Gastrocnemius medialis (tissue), 4 donors: ENCODE measurements around the gene MLLT10. TPM values are rescaled to one million over a fixed set of nuclear protein-coding genes. Genes with fewer than 3 reads are reported as not detected.

Experiments used
- ATAC-seq, 2 donors: fragments of 150-250 bp; one replicate each; pipeline ENCODE4 v1.9.1; 2016
- DNase-seq, 2 donors: peaks; one replicate each; pipeline ENCODE4 v3.0.0-alpha.2; 2019
- H3K27ac ChIP-seq, 4 donors: fragments of 200-600 bp; sonication (generic); 1 replicate in 1 of 4; 2 replicates in 3 of 4; pipeline ENCODE4 v1.5.1; 2016 to 2018; ENCODE audit warnings: mild to moderate bottlenecking in 2 of 4, moderate library complexity in 1 of 4
- H3K27me3 ChIP-seq, 3 donors: fragments of 200-600 bp; sonication (generic) in 2 of 3; 1 replicate in 1 of 3; 2 replicates in 2 of 3; pipeline versions ENCODE4 v1.5.1 to v1.6.0; 2016 to 2019; ENCODE audit warnings: mild to moderate bottlenecking in 1 of 3, moderate library complexity in 1 of 3
- H3K36me3 ChIP-seq, 2 donors: fragments of 200-600 bp; sonication (generic) in 1 of 2; one replicate each; pipeline ENCODE4 v1.5.1; 2017 to 2018
- H3K4me1 ChIP-seq, 2 donors: fragments of 200-600 bp; sonication (generic) in 1 of 2; one replicate each; pipeline ENCODE4 v1.5.1; 2016 to 2017; ENCODE audit warnings: mild to moderate bottlenecking in 2 of 2
- H3K4me3 ChIP-seq, 4 donors: fragments of 200-600 bp; sonication (generic) in 3 of 4; 1 replicate in 1 of 4; 2 replicates in 3 of 4; pipeline ENCODE4 v1.5.1; 2016 to 2019; ENCODE audit warnings: mild to moderate bottlenecking in 2 of 4
- H3K9me3 ChIP-seq, 3 donors: fragments of 200-600 bp; sonication (generic) in 2 of 3; 1 replicate in 1 of 3; 2 replicates in 2 of 3; pipeline ENCODE4 v1.5.1; 2016 to 2019
- POLR2A ChIP-seq, 2 donors: fragments of 450-650 bp; IDR thresholded peaks; one replicate each; pipeline ENCODE4 v1.6.1; 2017; ENCODE audit warnings: antibody characterized with exemption in 2 of 2, mild to moderate bottlenecking in 2 of 2, moderate library complexity in 2 of 2
- in situ Hi-C, 4 donors: fragments of 200-750 bp; cut with MboI; loops; one replicate each; pipeline versions ENCODE4 v1.15.0 to v1.8.0; 2017; ENCODE audit warnings: low sequenced_read_pairs in 4 of 4
- intact Hi-C: fragments of 100-400 bp; cut with DNase I; formaldehyde crosslinking; loops from one replicate; pipeline ENCODE4 v1.15.1; 2023; ENCODE audit warnings: low total_unique reads
- total RNA-seq, 4 donors: library from RNA; depleted of rRNA; stranded (reverse); fragments of >200 nt; gene quantifications; one replicate each; pipeline versions ENCODE4 v1.1.0 to v1.2.3, GENCODE V29; 2016
- TF ChIP-seq, protein P1 (sequence below), 5 experiments: fragments of 450-650 bp in 3 of 5; fragments of 200-600 bp in 2 of 5; sonication (generic) in 2 of 5; IDR thresholded peaks in 4 of 5; conservative IDR thresholded peaks in 1 of 5; 1 replicate in 4 of 5; 2 replicates in 1 of 5; pipeline ENCODE4 v1.5.1; 2016 to 2019; ENCODE audit warnings: antibody characterized with exemption in 5 of 5, mild to moderate bottlenecking in 3 of 5, moderate library complexity in 3 of 5

The MLLT10 gene
- total RNA-seq, 4 donors from 2014 or later: 13.6 to 26.6 (median 21.6) TPM

DNA sequence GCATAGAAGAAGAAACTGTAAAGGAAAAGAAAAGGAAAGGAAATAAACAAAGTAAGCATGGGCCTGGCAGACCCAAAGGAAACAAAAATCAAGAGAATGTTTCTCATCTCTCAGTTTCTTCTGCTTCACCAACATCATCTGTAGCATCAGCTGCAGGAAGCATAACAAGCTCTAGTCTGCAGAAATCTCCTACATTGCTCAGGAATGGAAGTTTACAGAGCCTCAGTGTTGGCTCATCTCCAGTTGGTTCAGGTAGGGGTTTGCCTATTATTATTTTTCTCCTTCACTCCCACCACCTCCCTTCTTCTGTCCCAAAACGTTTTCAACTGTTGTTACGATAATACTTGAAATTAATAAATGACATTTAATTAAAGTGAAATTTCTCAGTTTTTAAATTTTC lies 139.6 kb downstream of the MLLT10 start:
- DNase-seq (no peak), ATAC-seq (no peak)
- intact Hi-C loops (no loop called here), in situ Hi-C loops (no loop called here)
- H3K4me1 ChIP-seq: peaks cover 0 to under 1% of the 10 kb centered on the region in 2 donors
- TF ChIP-seq, protein P1, sequence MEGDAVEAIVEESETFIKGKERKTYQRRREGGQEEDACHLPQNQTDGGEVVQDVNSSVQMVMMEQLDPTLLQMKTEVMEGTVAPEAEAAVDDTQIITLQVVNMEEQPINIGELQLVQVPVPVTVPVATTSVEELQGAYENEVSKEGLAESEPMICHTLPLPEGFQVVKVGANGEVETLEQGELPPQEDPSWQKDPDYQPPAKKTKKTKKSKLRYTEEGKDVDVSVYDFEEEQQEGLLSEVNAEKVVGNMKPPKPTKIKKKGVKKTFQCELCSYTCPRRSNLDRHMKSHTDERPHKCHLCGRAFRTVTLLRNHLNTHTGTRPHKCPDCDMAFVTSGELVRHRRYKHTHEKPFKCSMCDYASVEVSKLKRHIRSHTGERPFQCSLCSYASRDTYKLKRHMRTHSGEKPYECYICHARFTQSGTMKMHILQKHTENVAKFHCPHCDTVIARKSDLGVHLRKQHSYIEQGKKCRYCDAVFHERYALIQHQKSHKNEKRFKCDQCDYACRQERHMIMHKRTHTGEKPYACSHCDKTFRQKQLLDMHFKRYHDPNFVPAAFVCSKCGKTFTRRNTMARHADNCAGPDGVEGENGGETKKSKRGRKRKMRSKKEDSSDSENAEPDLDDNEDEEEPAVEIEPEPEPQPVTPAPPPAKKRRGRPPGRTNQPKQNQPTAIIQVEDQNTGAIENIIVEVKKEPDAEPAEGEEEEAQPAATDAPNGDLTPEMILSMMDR (IDR thresholded peaks at IDR 0.05 in 4 of 5, conservative IDR thresholded peaks at IDR 0.05 in 1 of 5): no peak
- TF ChIP-seq POLR2A (IDR thresholded peaks at IDR 0.05): no peak
- H3K36me3 ChIP-seq: peaks cover 0 to 5% of the 10 kb centered on the region in 2 donors
- no peaks in the 10 kb centered on the region for H3K9me3 ChIP-seq
- no peak overlapping the region for H3K27ac ChIP-seq
- no peaks in the 10 kb centered on the region for H3K27me3 ChIP-seq
- no peak overlapping the region for H3K4me3 ChIP-seq

DNA sequence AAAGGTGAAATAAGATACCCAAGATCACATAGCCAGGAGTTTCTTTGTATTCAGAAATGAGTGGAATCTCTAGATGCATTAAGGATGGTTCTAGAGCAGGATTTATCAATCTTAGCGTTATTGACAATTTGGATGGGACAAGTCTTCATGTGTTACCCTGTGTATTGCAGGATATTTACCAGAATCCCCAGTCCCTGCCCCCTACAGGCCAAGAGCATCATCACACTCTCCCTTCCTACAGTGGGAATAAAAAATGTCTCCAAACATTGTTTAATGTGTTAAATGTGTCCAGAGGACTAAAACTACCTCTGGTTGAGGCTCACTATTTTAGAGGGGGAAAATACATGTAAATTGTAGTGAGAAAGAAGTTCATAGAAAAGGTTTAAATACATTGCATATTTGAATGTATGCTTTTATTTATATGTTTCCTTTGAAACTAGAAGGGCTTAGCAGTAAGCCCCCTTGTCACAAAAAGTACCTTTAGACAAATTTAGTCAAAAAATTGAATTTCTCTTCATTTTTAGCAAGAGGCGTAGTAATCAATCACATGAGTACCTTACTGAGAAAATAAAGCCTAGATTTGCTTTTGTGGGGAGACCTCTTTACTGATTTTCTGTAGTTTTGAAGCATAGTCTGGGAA lies 141.2 kb downstream of the MLLT10 start:
- in situ Hi-C loops (no loop called here), intact Hi-C loops (no loop called here)
- H3K4me3 ChIP-seq: no peak overlapping the region
- TF ChIP-seq, protein P1 (IDR thresholded peaks at IDR 0.05 in 4 of 5, conservative IDR thresholded peaks at IDR 0.05 in 1 of 5): peak; percentile 16 to 64 (median 38)
- TF ChIP-seq POLR2A (IDR thresholded peaks at IDR 0.05): no peak
- H3K9me3 ChIP-seq: no peaks in the 10 kb centered on the region
- ATAC-seq (no peak), DNase-seq (no peak)
- H3K36me3 ChIP-seq: peaks cover 0 to 5% of the 10 kb centered on the region in 2 donors
- H3K4me1 ChIP-seq: peaks cover 0 to 13% of the 10 kb centered on the region in 2 donors
- H3K27me3 ChIP-seq: no peaks in the 10 kb centered on the region
- no peak overlapping the region for H3K27ac ChIP-seq

DNA sequence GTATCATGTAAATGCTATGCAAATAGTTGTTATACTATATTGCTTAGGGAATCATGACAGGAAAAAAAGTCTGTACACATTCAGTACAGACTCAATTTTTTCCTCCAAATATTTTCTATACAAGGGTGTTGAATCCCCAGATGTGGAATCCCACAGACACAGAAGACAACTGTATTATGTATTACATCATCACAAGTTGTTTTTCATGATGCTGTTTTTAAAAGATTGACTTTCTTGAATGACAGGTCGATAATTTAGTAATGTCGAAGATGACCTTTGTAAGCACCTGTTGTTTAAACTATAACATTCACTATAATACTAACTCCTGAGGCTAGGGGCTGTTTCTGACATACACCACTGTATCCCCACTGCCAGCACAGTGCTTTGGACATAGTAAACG lies 143.5 kb downstream of the MLLT10 start:
- no peak for TF ChIP-seq POLR2A (IDR thresholded peaks at IDR 0.05)
- TF ChIP-seq, protein P1 (IDR thresholded peaks at IDR 0.05 in 4 of 5, conservative IDR thresholded peaks at IDR 0.05 in 1 of 5): no peak
- H3K36me3 ChIP-seq: peaks cover 0 to 14% of the 10 kb centered on the region in 2 donors
- H3K4me3 ChIP-seq: no peak overlapping the region
- ATAC-seq (no peak), DNase-seq (no peak)
- intact Hi-C loops: no loop called here
- H3K27me3 ChIP-seq: no peaks in the 10 kb centered on the region
- in situ Hi-C loops: no loop called here
- H3K9me3 ChIP-seq: no peaks in the 10 kb centered on the region
- peaks cover 0 to 13% of the 10 kb centered on the region in 2 donors for H3K4me1 ChIP-seq
- H3K27ac ChIP-seq: peak overlapping the region in 2 of 4 donors; percentile 23 to 46

DNA sequence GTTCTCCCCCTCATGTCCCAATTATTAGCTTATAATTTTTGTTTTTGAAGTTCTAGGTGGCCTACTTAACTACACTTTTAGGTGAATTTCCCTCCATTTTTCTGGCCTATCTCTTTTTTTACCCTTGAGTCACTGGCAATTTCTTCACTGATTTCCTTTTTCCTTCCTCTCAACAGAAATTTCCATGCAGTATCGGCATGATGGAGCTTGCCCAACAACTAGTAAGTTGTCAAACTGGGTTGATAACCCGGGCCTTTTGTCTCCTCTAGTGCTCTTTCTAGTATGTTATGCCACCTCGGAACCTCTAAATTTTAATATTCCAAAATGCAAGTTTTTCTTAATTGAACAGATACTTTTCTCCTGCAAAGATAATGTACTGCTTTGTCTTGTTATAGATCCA lies 147.1 kb downstream of the MLLT10 start:
- H3K4me3 ChIP-seq: no peak overlapping the region
- H3K36me3 ChIP-seq: peaks cover 0 to 9% of the 10 kb centered on the region in 2 donors
- intact Hi-C loops (no loop called here), in situ Hi-C loops (no loop called here)
- H3K9me3 ChIP-seq: no peaks in the 10 kb centered on the region
- DNase-seq: no peak
- no peak overlapping the region for H3K27ac ChIP-seq
- ATAC-seq: no peak
- H3K27me3 ChIP-seq: no peaks in the 10 kb centered on the region
- TF ChIP-seq, protein P1 (IDR thresholded peaks at IDR 0.05 in 4 of 5, conservative IDR thresholded peaks at IDR 0.05 in 1 of 5): no peak
- H3K4me1 ChIP-seq: peaks cover 0 to 13% of the 10 kb centered on the region in 2 donors
